HCT116 (cell line): ENCODE measurements around the gene TWIST1. TPM values are rescaled to one million over a fixed set of nuclear protein-coding genes. Genes with fewer than 3 reads are reported as not detected.

Experiments
- ATAC-seq: fragments of 200-7000 bp; cut with Tn5 transposase; 2 replicates; pipeline ENCODE4 v1.9.1; 2020; ENCODE audit warnings: mild to moderate bottlenecking, moderate library complexity
- BruUV-seq: library from RNA; stranded (reverse); fragments of 400-500 nt; replicated peaks from 2 replicates; lab custom pipeline; 2021; lab: Mats Ljungman, UMichigan
- CTCF ChIA-PET: fragments of 300-600 bp; sonication (Branson Sonifier 250); formaldehyde crosslinking; loops from one replicate; lab custom pipeline; 2021; ENCODE audit warnings: antibody characterized with exemption; lab: Charles Lee
- POLR2A ChIA-PET: fragments of 300-600, 350-600 bp; sonication (Branson Sonifier 250); formaldehyde crosslinking; loops from one replicate; lab custom pipeline; 2021; ENCODE audit warnings: antibody characterized with exemption; lab: Charles Lee
- RAD21 ChIA-PET, 2 experiments: fragments of 300-600 bp; sonication (Branson Sonifier 250); formaldehyde crosslinking; loops; one replicate each; lab custom pipeline; 2023; ENCODE audit warnings: low total read pairs in 2 of 2; ENCODE audit not compliant: uncharacterized antibody in 2 of 2, unreplicated experiment in 2 of 2, low non-redundant PET in 1 of 2; lab: Charles Lee
- DNase-seq: peaks from one replicate; pipeline ENCODE4 v3.0.0-alpha.2; 2010; ENCODE audit warnings: low read depth, low spot score
- H2AFZ ChIP-seq: fragments of 200-600 bp; shearing (Covaris generic), sonication (generic); 2 replicates; pipeline ENCODE4 v1.6.1; 2017; ENCODE audit warnings: low read depth, mixed run types, mixed read lengths, antibody characterized with exemption, low read length; ENCODE audit not compliant: poor library complexity, severe bottlenecking
- H3K27ac ChIP-seq: 2 replicates; pipeline ENCODE4 v1.5.1; 2012; ENCODE audit warnings: low read depth, low read length
- H3K27me3 ChIP-seq: fragments of 200-600 bp; sonication (generic); 2 replicates; pipeline ENCODE4 v1.6.1; 2016; ENCODE audit warnings: mixed run types, low read length, mixed read lengths; ENCODE audit not compliant: insufficient read depth
- H3K36me3 ChIP-seq, 2 experiments: fragments of 200-500 bp in 1 of 2; fragments of 200-600 bp in 1 of 2; sonication (Bioruptor generic) in 1 of 2; sonication (generic) in 1 of 2; 2 replicates each; pipeline versions ENCODE4 v1.5.1 to v1.6.1; 2014 to 2016; ENCODE audit warnings: low read length in 2 of 2, inconsistent platforms in 1 of 2, mixed read lengths in 1 of 2, mixed run types in 1 of 2; ENCODE audit not compliant: insufficient read depth in 2 of 2, control insufficient read depth in 1 of 2
- H3K4me1 ChIP-seq, 2 experiments: fragments of 200-600 bp in 1 of 2; sonication (generic) in 1 of 2; 2 replicates each; pipeline versions ENCODE4 v1.5.1 to v1.6.1; 2012 to 2017; ENCODE audit warnings: low read length in 2 of 2, inconsistent platforms in 1 of 2, mild to moderate bottlenecking in 1 of 2, mixed read lengths in 1 of 2, mixed run types in 1 of 2, moderate library complexity in 1 of 2; ENCODE audit not compliant: insufficient read depth in 2 of 2, control insufficient read depth in 1 of 2
- H3K4me2 ChIP-seq: fragments of 200-600 bp; sonication (generic); 2 replicates; pipeline ENCODE4 v1.6.1; 2017; ENCODE audit warnings: mixed run types, low read length, mixed read lengths
- H3K4me3 ChIP-seq, 2 experiments: fragments of 200-600 bp in 1 of 2; sonication (generic) in 1 of 2; replicated peaks in 1 of 2; 2 replicates each; pipeline ENCODE4 v1.5.1; 2011 to 2016; ENCODE audit warnings: low read length in 2 of 2, control low read depth in 1 of 2, low read depth in 1 of 2, mild to moderate bottlenecking in 1 of 2, mixed read lengths in 1 of 2, mixed run types in 1 of 2
- H3K79me2 ChIP-seq: fragments of 200-600 bp; sonication (generic); 2 replicates; pipeline ENCODE4 v1.6.1; 2017; ENCODE audit warnings: mild to moderate bottlenecking, mixed run types, low read length, moderate library complexity, mixed read lengths; ENCODE audit not compliant: insufficient read depth
- H3K9ac ChIP-seq: fragments of 200-600 bp; sonication (generic); 2 replicates; pipeline ENCODE4 v1.6.1; 2016; ENCODE audit warnings: low read length, mixed read lengths
- H3K9me2 ChIP-seq: fragments of 200-600 bp; sonication (generic), shearing (Covaris generic); 2 replicates; pipeline ENCODE4 v1.6.1; 2017; ENCODE audit warnings: mixed run types, mild to moderate bottlenecking, moderate library complexity; ENCODE audit not compliant: insufficient read depth
- H3K9me3 ChIP-seq, 2 experiments: fragments of 200-500 bp in 1 of 2; fragments of 200-600 bp in 1 of 2; sonication (Bioruptor generic) in 1 of 2; sonication (generic) in 1 of 2; 2 replicates each; pipeline ENCODE4 v1.6.1; 2014 to 2017; ENCODE audit warnings: low read length in 2 of 2, mixed read lengths in 2 of 2, inconsistent platforms in 1 of 2, low read depth in 1 of 2, mild to moderate bottlenecking in 1 of 2, mixed run types in 1 of 2, moderate library complexity in 1 of 2; ENCODE audit not compliant: control insufficient read depth in 1 of 2, insufficient read depth in 1 of 2
- H4K20me1 ChIP-seq: fragments of 200-600 bp; sonication (generic), shearing (Covaris generic); 2 replicates; pipeline ENCODE4 v1.6.1; 2017; ENCODE audit warnings: mixed run types, mild to moderate bottlenecking, moderate library complexity; ENCODE audit not compliant: insufficient read depth
- ATF3 ChIP-seq: IDR thresholded peaks from 2 replicates; pipeline ENCODE4 v1.6.1; 2012
- CBX3 ChIP-seq: IDR thresholded peaks from 2 replicates; pipeline ENCODE4 v1.6.1; 2012; ENCODE audit warnings: low read depth
- ELF1 ChIP-seq: IDR thresholded peaks from 2 replicates; pipeline ENCODE4 v1.6.1; 2012; ENCODE audit warnings: low read depth, borderline replicate concordance
- JUND ChIP-seq: IDR thresholded peaks from 2 replicates; pipeline ENCODE4 v1.6.1; 2012
- RAD21 ChIP-seq: IDR thresholded peaks from 2 replicates; pipeline ENCODE4 v1.6.1; 2012; ENCODE audit warnings: low read depth, mild to moderate bottlenecking
- REST ChIP-seq: IDR thresholded peaks from 2 replicates; pipeline ENCODE4 v1.6.1; 2012; ENCODE audit warnings: low read depth
- SIN3A ChIP-seq: IDR thresholded peaks from 2 replicates; pipeline ENCODE4 v1.6.1; 2012; ENCODE audit warnings: low read depth
- SRF ChIP-seq: IDR thresholded peaks from 2 replicates; pipeline ENCODE4 v1.6.1; 2012; ENCODE audit warnings: low read depth
- YY1 ChIP-seq: IDR thresholded peaks from 2 replicates; pipeline ENCODE4 v1.6.1; 2011; ENCODE audit warnings: low read length, low read depth, moderate library complexity, mild to moderate bottlenecking; ENCODE audit not compliant: insufficient replicate concordance; ENCODE audit errors: extremely low read depth
- ZFX ChIP-seq: fragments of 450-650 bp; IDR thresholded peaks from 2 replicates; pipeline ENCODE4 v1.6.1; 2017
- intact Hi-C: fragments of 100-400 bp; cut with micrococcal nuclease; formaldehyde crosslinking; loops from 2 replicates; pipeline ENCODE4 v1.10.0; 2022
- total RNA-seq: library from RNA; stranded (reverse); gene quantifications from one replicate; pipeline ENCODE4 v1.2.1, GENCODE V29; 2021; ENCODE audit not compliant: unreplicated experiment

The TWIST1 gene
- total RNA-seq, 1 experiment from 2014 or later, result 0.86 TPM

- H3K4me2 ChIP-seq, result no peak overlapping the region
- H3K36me3 ChIP-seq, result no peaks in the 10 kb centered on the region
- no peaks in the 10 kb centered on the region for H3K27me3 ChIP-seq
- intact Hi-C loops, result no loop called here
- H2AFZ ChIP-seq, result no peak overlapping the region
- ATAC-seq (no peak), DNase-seq (no peak)
- H3K4me1 ChIP-seq, result peaks cover 6 to 12% of the 10 kb centered on the region in 2 experiments; a peak in 3 of 4 replicates
- ChIA-PET CTCF (no interaction called here), RAD21 (no interaction called here), POLR2A (interaction anchor here (0.6 kb wide), 1 partner anchor 81 kb away, joined by 4 read pairs; no protein-coding TSS in a partner anchor)
- no peak overlapping the region for H3K9ac ChIP-seq
- H4K20me1 ChIP-seq, result no peaks in the 10 kb centered on the region
- TF ChIP-seq SRF, result no peak
- no peak for TF ChIP-seq ZFX
- TF ChIP-seq ATF3, result no peak
- no peak for TF ChIP-seq CBX3
- no peak for TF ChIP-seq REST
- TF ChIP-seq YY1, result no peak
- TF ChIP-seq ELF1, result no peak
- TF ChIP-seq SIN3A, result no peak
- TF ChIP-seq RAD21, result no peak
- no peak for TF ChIP-seq JUND
- no peaks in the 10 kb centered on the region for H3K79me2 ChIP-seq
- no peaks in the 10 kb centered on the region for H3K9me3 ChIP-seq
- no TSS peak for BruUV-seq
- H3K4me3 ChIP-seq, result no peak overlapping the region
- H3K27ac ChIP-seq, result no peak overlapping the region
- H3K9me2 ChIP-seq, result no peaks in the 10 kb centered on the region
Measured at GRCh38 chr7:19105546-19105945, 11.9 kb downstream of the TWIST1 start.
